HG02678 (cell line): ENCODE results near the gene GLG1.
"Not testable (repeated sequence)": the region's sequence is repeated elsewhere in the genome, so short reads cannot be mapped to it uniquely, and the experiment has no call there.

Source experiments
- ATAC-seq: cut with Tn5 transposase; IDR thresholded peaks from one replicate; pipeline ENCODE4 v1.9.1; 2021; ENCODE audit warnings: mild to moderate bottlenecking, moderate library complexity; ENCODE audit not compliant: unreplicated experiment

The GLG1 gene

GRCh38 chr16:74450967-74451760 is 155.8 kb downstream of the GLG1 start:
- ATAC-seq, result no peak

- ATAC-seq, result no peak
Measured at GRCh38 chr16:74450236-74450635, 156.7 kb downstream of the GLG1 start.

- ATAC-seq, result no peak
Measured at GRCh38 chr16:74449470-74449869, 157.4 kb downstream of the GLG1 start.

GRCh38 chr16:74448990-74449389 is 157.9 kb downstream of the GLG1 start:
- no peak for ATAC-seq

- no peak for ATAC-seq
Measured at GRCh38 chr16:74447578-74447977, 159.3 kb downstream of the GLG1 start.

GRCh38 chr16:74446866-74447265 is 160.0 kb downstream of the GLG1 start:
- ATAC-seq, result no peak

- ATAC-seq, result not testable (repeated sequence)
Measured at GRCh38 chr16:74443624-74444346, 163.1 kb downstream of the GLG1 start.

- ATAC-seq, result no peak
Measured at GRCh38 chr16:74439685-74440084, 167.2 kb downstream of the GLG1 start.

- ATAC-seq, result no peak
Measured at GRCh38 chr16:74438492-74438979, 168.4 kb downstream of the GLG1 start.

GRCh38 chr16:74431516-74431915 is 175.4 kb downstream of the GLG1 start:
- ATAC-seq, result no peak

- ATAC-seq, result peak; percentile 50
Measured at GRCh38 chr16:74430036-74430712, 176.7 kb downstream of the GLG1 start.

GRCh38 chr16:74428493-74428892 is 178.4 kb downstream of the GLG1 start:
- ATAC-seq, result not testable (repeated sequence)

- ATAC-seq, result not testable (repeated sequence)
Measured at GRCh38 chr16:74425751-74426150, 181.2 kb downstream of the GLG1 start.

GRCh38 chr16:74423721-74424120 is 183.2 kb downstream of the GLG1 start:
- ATAC-seq, result not testable (repeated sequence)

- not testable (repeated sequence) for ATAC-seq
Measured at GRCh38 chr16:74422086-74422485, 184.8 kb downstream of the GLG1 start.

- ATAC-seq, result not testable (repeated sequence)
Measured at GRCh38 chr16:74421482-74421785, 185.5 kb downstream of the GLG1 start.

- ATAC-seq, result not testable (repeated sequence)
Measured at GRCh38 chr16:74420612-74421481, 186.1 kb downstream of the GLG1 start, which contains the start of gene CLEC18B. Gene CLEC18B (minus strand): TSS chr16:74421478. CDS start chr16:74421270, 208 bp downstream.

- not testable (repeated sequence) for ATAC-seq
Measured at GRCh38 chr16:74419811-74420210, 187.1 kb downstream of the GLG1 start.

- not testable (repeated sequence) for ATAC-seq
Measured at GRCh38 chr16:74417897-74418296, 189.0 kb downstream of the GLG1 start.

- not testable (repeated sequence) for ATAC-seq
Measured at GRCh38 chr16:74413920-74414319, 193.0 kb downstream of the GLG1 start.
